ENCODE results near the gene CTIF. TPM values are rescaled to one million over a fixed set of nuclear protein-coding genes. Genes with fewer than 3 reads are reported as not detected.

CTIF gene
- total and polyA plus RNA-seq, 10 donors: 5.2 to 39.2 (median 18.5) TPM

DNA sequence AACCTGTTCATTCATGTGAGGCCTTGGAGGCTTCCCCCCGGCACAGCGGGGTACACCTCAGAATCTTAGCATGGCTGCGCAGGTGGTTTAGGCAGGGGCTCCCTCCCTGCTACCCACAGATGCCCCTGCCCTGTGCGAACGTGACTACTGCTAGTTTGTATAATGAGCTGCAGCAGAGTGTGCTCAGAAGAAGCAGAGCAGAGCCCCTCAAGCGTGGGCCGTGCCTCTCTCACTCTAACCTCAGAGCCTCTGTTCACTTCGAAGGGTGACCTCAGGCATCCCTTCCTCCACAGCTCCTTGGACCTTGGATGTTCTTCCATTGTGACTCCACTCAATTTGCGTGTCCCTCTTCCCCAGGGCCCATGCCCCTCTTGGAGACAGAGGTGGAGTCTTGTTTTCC, 161.6 kb downstream of the CTIF start:
- Histone ChIP-seq H3K4me3 (no peak overlapping the region), H3K27me3 (replicated peaks in 1 of 7) (no peaks in the 10 kb centered on the region), H3K9me3 (no peaks in the 10 kb centered on the region), H3K36me3 (no peaks in the 10 kb centered on the region), H3K4me1 (peaks cover 7 to 28% (median 12%) of the 10 kb centered on the region in 6 donors), H3K27ac (no peak overlapping the region)
- intact Hi-C loops (cut with DNase I; ENCODE audit: low total_unique reads): no loop called here
- TF ChIP-seq, protein P1, sequence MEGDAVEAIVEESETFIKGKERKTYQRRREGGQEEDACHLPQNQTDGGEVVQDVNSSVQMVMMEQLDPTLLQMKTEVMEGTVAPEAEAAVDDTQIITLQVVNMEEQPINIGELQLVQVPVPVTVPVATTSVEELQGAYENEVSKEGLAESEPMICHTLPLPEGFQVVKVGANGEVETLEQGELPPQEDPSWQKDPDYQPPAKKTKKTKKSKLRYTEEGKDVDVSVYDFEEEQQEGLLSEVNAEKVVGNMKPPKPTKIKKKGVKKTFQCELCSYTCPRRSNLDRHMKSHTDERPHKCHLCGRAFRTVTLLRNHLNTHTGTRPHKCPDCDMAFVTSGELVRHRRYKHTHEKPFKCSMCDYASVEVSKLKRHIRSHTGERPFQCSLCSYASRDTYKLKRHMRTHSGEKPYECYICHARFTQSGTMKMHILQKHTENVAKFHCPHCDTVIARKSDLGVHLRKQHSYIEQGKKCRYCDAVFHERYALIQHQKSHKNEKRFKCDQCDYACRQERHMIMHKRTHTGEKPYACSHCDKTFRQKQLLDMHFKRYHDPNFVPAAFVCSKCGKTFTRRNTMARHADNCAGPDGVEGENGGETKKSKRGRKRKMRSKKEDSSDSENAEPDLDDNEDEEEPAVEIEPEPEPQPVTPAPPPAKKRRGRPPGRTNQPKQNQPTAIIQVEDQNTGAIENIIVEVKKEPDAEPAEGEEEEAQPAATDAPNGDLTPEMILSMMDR (IDR thresholded peaks at IDR 0.05 in 8 of 11, conservative IDR thresholded peaks at IDR 0.05 in 3 of 11): no peak
- TF ChIP-seq POLR2A (IDR thresholded peaks at IDR 0.05) (no peak), POLR2AphosphoS5 (IDR thresholded peaks at IDR 0.05) (no peak)
- no peak for DNase-seq
- 88 to 95% (median 90%) methylated on average over 9 of the region's 9 CpGs for WGBS, 5 donors

DNA sequence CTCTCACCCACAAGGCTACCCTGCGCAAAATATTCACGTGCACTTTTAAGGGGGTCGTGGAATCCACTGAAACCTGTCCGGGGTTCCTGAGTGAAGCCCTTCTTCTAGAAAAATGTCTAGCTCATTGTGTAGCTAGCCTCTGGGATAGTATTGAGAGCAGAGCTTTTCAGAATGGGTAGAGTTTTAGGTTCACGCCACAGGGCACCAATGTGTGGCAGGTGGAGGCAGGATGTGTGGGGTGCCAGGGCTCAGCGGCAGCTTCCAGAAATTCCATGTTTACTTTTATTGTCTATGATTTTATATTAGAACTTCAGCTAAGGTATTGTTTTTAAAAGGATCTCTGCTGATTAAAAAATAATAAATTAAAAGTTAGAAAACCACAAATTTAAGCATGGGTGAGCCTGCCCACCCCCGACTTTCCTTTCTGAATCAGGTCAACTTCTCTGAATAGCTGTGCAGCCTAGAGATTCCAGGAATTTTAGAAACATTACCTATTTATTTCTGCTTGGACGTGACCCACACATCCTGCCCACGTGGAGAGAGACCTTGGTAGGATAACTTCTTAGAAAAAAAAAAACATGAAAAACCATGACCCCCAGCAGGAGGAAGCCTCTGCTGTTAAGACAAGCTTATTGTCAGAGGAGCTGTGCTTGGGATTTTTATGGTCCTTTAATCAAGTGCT, 163.7 kb downstream of the CTIF start:
- 79 to 86% (median 84%) methylated on average over 9 of the region's 9 CpGs for WGBS, 5 donors
- Histone ChIP-seq H3K27ac (no peak overlapping the region), H3K27me3 (replicated peaks in 1 of 7) (no peaks in the 10 kb centered on the region), H3K9me3 (no peaks in the 10 kb centered on the region), H3K4me3 (no peak overlapping the region), H3K4me1 (peaks cover 6 to 19% (median 11%) of the 10 kb centered on the region in 6 donors), H3K36me3 (no peaks in the 10 kb centered on the region)
- DNase-seq: no peak
- TF ChIP-seq POLR2AphosphoS5 (IDR thresholded peaks at IDR 0.05) (no peak), POLR2A (IDR thresholded peaks at IDR 0.05) (no peak)
- TF ChIP-seq, protein P1 (IDR thresholded peaks at IDR 0.05 in 8 of 11, conservative IDR thresholded peaks at IDR 0.05 in 3 of 11): no peak
- intact Hi-C loops (cut with DNase I; ENCODE audit: low total_unique reads): no loop called here

DNA sequence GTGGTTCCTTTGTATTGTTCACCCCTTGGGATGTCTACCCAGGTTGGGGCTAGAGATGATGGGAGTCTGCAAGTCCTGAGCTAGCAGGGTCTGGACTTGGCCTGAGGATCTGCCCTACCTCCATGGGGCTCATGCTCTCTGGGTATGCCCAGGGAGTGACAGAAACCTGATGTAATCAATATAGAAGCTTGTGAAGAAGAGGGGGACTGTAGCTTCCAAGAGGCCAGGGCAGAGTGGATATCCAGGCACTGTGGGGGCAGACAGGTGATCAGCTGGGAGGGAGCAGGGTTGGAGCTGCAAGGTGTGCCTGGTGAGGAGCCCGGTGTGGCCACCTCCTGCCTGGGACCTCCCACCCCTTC, 164.2 kb downstream of the CTIF start:
- intact Hi-C loops (cut with DNase I; ENCODE audit: low total_unique reads): no loop called here

DNA sequence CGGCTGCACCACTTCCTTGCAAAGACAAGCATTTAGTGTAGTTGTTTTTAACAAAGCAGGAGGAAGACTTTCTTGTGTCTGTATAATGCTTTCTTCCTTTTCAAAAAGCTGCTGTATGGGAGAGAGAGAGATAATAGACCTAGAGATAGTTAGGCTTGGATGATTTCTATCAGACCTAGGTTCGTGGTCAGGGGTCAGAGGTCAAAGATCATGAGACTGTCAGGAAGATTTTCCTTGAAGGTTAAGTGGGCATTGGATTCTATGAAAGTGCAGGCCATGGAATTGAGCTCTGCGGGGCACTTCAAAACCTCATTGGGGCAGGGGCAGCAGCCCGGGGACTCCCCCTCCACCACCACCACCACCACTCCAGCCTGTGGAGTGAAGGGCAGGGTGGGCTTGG, 164.6 kb downstream of the CTIF start:
- 73 to 85% (median 79%) methylated on average over 4 of the region's 4 CpGs for WGBS, 5 donors
- no peak overlapping the region for H3K27ac ChIP-seq
- DNase-seq: no peak
- intact Hi-C loops (cut with DNase I; ENCODE audit: low total_unique reads): no loop called here
- TF ChIP-seq POLR2AphosphoS5 (IDR thresholded peaks at IDR 0.05): no peak
- TF ChIP-seq, protein P1 (IDR thresholded peaks at IDR 0.05 in 8 of 11, conservative IDR thresholded peaks at IDR 0.05 in 3 of 11): no peak
- TF ChIP-seq POLR2A (IDR thresholded peaks at IDR 0.05): no peak
- no peaks in the 10 kb centered on the region for H3K27me3 ChIP-seq (replicated peaks in 1 of 7)
- H3K9me3 ChIP-seq: no peaks in the 10 kb centered on the region
- no peaks in the 10 kb centered on the region for H3K36me3 ChIP-seq
- H3K4me3 ChIP-seq: no peak overlapping the region
- peaks cover 2 to 10% (median 7%) of the 10 kb centered on the region in 6 donors for H3K4me1 ChIP-seq

More for the DNA sequence above, 164.2 kb downstream of the CTIF start:
- Histone ChIP-seq H3K4me3 (no peak overlapping the region), H3K9me3 (no peaks in the 10 kb centered on the region), H3K36me3 (no peaks in the 10 kb centered on the region), H3K27ac (no peak overlapping the region), H3K4me1 (peaks cover 6 to 14% (median 11%) of the 10 kb centered on the region in 6 donors), H3K27me3 (replicated peaks in 1 of 7) (no peaks in the 10 kb centered on the region)
- WGBS, 5 donors: 62 to 92% (median 85%) methylated on average over 1 of the region's 1 CpG
- no peak for DNase-seq
- TF ChIP-seq POLR2A (IDR thresholded peaks at IDR 0.05) (no peak), POLR2AphosphoS5 (IDR thresholded peaks at IDR 0.05) (no peak)
- TF ChIP-seq, protein P1 (IDR thresholded peaks at IDR 0.05 in 8 of 11, conservative IDR thresholded peaks at IDR 0.05 in 3 of 11): no peak
